GM18520 (cell line): Measurements from ENCODE around the gene RIPOR1.
"Not testable (repeated sequence)": the region's sequence is repeated elsewhere in the genome, so short reads cannot be mapped to it uniquely, and the experiment has no call there.

Experiments used
- ATAC-seq: cut with Tn5 transposase; IDR thresholded peaks from one replicate; pipeline ENCODE4 v1.9.1; 2021; ENCODE audit not compliant: unreplicated experiment

Gene RIPOR1

GRCh38 chr16:67514382-67514828 is 14.2 kb upstream of the RIPOR1 start:
- peak; percentile 38 for ATAC-seq

- ATAC-seq = no peak
These were observed 12.1 kb upstream of the RIPOR1 start for GRCh38 chr16:67516296-67517154.

DNA sequence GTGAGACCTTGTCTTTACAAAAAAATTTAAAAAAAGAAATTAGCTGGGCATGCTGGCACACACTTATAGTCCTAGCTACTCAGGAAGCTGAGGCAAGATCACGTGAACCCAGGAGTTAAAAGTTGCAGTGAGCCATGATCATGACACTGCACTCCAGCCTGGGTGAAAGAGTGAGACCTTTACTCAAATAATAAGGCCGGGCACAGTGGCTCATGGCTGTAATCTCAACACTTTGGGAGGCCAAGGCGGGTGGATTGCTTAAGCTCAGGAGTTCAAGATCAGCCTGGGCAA is 11.5 kb upstream of the RIPOR1 start:
- ATAC-seq = no peak

- no peak for ATAC-seq
These were observed 10.8 kb upstream of the RIPOR1 start for GRCh38 chr16:67517661-67518423.

DNA sequence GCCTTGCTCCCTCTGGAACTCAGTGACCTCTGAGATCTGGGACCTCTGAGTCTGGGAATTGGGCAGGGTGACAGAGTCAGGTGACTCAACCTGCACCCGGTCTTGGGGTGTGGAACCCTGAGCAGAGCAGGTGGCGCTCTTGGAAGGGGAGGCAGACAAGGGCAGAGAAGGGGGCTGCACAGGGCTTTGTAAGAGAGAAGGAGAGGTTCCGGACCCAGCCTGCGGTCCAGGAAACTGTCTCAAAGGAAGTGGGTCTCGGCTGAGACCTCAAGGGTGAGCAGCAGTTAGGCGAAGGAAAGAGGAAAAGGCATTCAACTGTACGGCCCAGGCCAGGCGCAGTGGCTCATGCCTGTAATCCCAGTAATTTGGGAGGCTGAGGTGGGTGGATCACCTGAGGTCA is 10.0 kb upstream of the RIPOR1 start:
- ATAC-seq = no peak

GRCh38 chr16:67519242-67519641 is 9.4 kb upstream of the RIPOR1 start:
- no peak for ATAC-seq

GRCh38 chr16:67521095-67521804 is 7.4 kb upstream of the RIPOR1 start:
- peak; percentile 77 for ATAC-seq

- ATAC-seq = no peak
These were observed 3.3 kb upstream of the RIPOR1 start for GRCh38 chr16:67525176-67525860.

DNA sequence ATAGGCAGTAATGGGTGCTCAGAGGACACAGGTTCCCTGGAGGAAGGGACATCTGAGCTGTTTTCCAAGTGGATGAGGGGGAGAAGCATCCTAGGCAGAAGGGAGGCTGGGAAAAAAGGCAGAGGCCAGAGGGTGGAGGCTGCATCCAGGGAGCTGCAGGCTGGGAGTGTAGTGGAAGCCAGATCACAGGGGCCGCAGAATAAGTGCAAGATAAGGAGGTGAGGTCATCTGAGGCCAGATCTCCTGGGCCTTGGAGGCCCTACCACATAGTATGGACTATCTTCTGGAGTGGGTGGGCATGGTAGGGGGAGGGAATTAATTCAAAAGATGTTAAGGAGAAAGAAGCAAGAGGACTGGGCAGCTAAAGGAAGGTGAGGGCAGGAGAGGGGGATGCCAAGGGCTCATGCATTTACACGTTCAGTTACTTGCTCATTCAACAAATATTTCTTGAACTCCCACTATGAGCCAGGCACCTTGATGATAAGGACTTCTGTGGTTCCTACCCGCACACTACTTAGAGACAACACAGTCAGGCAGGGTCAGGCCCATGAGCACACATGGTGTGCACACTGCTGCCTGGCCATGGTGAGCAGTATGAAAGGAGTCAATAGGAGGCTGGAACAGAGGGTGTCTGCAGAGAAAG is 2.4 kb upstream of the RIPOR1 start:
- ATAC-seq = no peak

- no peak for ATAC-seq
These were observed 397 bp downstream of the RIPOR1 start for GRCh38 chr16:67528870-67529581.

DNA sequence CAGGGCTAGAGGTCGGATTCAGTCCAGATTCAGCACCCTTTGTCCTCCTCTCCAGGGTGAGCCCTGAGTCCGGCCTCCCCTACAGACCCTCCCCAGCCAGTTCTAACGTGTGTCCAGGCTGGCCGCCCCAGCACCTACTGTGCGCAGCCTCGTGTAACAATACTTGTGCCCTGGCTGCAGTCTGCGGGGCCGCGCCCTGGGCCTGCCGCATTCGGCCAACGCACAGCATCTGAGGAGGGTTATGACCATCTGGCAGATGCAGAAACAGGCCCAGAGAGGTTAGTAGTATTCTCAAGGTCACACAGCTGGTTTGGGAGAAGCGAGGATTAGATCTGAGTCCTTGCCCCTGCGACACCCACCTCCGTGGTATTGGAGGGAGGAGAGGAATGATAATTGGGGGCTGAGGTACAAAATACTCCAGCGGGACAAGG is 968 bp downstream of the RIPOR1 start:
- no peak for ATAC-seq

GRCh38 chr16:67530013-67530939 is 1.6 kb downstream of the RIPOR1 start:
- ATAC-seq = no peak

DNA sequence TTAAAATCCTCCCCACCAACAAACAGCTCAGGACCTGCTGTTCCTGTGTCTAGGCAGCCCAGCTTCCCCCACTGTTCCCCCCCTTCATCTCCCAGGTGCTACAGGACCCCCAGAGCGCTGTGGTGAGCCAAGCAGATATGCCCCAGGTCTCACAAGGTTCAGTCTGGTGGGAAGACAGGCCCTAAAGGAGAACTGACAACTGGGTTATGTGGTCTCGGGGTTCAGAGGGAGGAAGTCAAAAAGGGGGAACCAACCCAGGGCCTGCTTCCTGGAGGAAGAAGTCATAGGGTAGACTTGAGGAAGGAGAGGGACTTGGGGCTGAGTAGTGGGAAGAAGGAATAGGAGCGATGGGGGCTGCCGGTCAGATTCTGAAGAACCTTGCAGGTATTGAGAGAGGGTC is 2.6 kb downstream of the RIPOR1 start:
- no peak for ATAC-seq

DNA sequence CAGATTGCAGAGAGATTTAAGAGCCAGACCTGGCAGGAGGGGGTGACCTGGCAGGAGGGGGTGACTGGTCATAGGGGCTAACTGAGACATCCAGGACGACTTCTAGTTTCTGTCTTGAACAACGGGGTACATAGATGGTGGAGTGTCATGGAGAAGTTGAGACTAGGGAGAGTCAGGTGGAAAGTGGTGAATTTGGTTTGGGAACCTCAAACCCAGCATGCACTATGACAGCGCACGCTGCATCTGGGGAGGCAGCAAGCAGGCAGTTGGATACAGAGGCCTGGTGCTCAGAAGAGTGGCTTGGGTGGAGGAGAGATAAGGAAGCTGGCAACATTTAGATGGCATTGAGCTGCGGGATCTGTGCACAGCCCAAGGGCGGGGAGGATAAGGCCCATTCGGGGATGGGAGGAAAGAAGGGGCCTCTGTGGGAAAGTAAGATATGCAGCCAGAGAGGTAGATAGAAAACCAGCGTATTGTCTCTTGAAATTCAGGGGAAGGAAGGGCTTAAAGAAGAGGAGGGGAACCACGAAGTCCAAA is 4.5 kb downstream of the RIPOR1 start:
- no peak for ATAC-seq

DNA sequence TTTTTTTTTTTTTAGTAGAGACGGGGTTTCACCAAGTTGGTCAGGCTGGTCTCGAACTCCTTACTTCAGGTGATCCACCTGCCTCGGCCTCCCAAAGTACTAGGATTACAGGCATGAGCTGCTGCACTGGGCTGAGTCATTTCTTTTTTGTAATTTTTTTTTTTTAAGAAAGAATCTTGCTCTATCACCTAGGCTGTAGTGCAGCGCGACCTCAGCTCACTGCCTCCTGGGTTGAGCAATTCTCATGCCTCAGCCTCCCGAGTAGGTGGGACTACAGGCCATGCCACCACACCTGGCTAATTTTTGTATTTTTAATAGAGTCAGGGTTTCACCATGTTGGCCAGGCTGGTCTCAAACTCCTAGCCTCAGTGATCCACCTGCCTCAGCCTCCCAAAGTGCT is 5.4 kb downstream of the RIPOR1 start:
- not testable (repeated sequence) for ATAC-seq

GRCh38 chr16:67534431-67534830 is 5.8 kb downstream of the RIPOR1 start:
- no peak for ATAC-seq

DNA sequence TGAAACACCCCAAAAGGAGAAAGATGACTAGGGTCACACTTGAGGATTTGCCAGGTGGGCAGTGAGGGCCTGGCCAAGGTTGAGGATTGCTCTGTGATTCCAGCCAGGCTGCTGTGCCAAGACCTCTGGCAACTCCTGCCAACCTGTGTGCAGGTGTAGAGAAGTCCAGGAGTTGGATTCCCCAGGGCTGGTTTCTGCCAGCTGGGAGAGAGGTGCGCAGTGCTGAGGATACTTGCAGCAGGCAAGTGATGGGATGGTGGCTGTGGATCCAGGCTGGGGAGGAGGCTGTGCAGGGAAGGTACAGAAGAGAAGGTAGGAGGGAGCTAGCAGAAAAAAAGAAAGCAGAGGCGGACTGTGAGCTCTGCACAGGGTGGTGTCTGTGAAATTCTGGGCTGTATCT is 6.6 kb downstream of the RIPOR1 start:
- ATAC-seq = no peak

DNA sequence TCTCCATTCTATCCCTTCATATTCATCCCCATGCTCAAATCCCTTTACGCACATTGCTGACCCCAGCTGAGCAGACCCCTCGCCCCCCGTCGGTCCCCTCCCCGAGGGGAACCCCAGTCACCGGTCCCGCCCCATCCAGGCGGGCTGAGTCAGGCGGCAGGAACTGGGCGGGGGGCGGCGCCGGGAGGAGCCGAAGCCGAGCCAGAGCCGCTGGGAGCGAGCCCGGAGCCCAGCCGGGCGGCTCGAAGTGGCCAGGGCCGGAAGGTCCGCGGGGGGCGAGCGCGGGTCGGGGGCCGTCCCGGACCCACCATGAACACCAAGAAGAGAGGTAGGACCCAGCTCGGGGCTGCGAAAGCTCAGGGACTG is 8.6 kb downstream of the RIPOR1 start:
- peak; percentile 16 for ATAC-seq
